Effector CD4-positive, alpha-beta T cell (primary cell): ENCODE data around the gene PDE3B.
"Not testable (repeated sequence)": the region's sequence is repeated elsewhere in the genome, so short reads cannot be mapped to it uniquely, and the experiment has no call there.

ENCODE experiments used
- DNase-seq: peaks from one replicate; pipeline ENCODE4 v3.0.0-alpha.2; 2020

PDE3B gene

GRCh38 chr11:14750911-14751310, 107.3 kb downstream of the PDE3B start:
- no peak for DNase-seq

- DNase-seq = no peak
Observed at GRCh38 chr11:14751975-14752407, 108.4 kb downstream of the PDE3B start.

- no peak for DNase-seq
Observed at GRCh38 chr11:14755140-14755539, 111.5 kb downstream of the PDE3B start.

GRCh38 chr11:14756349-14756748, 112.7 kb downstream of the PDE3B start:
- no peak for DNase-seq

GRCh38 chr11:14759300-14760012, 115.9 kb downstream of the PDE3B start:
- DNase-seq = not testable (repeated sequence)

GRCh38 chr11:14764179-14764578, 120.6 kb downstream of the PDE3B start:
- no peak for DNase-seq

- DNase-seq = peak; percentile 37
Observed at GRCh38 chr11:14764579-14765527, 121.2 kb downstream of the PDE3B start.

- no peak for DNase-seq
Observed at GRCh38 chr11:14766585-14766984, 123.0 kb downstream of the PDE3B start.

GRCh38 chr11:14768526-14769188, 125.1 kb downstream of the PDE3B start:
- DNase-seq = no peak

GRCh38 chr11:14773755-14774154, 130.2 kb downstream of the PDE3B start:
- DNase-seq = no peak

GRCh38 chr11:14774721-14775120, 131.1 kb downstream of the PDE3B start:
- DNase-seq = no peak

- no peak for DNase-seq
Observed at GRCh38 chr11:14775897-14776296, 132.3 kb downstream of the PDE3B start.

- DNase-seq = not testable (repeated sequence)
Observed at GRCh38 chr11:14778460-14778859, 134.9 kb downstream of the PDE3B start.

GRCh38 chr11:14783788-14784187, 140.2 kb downstream of the PDE3B start:
- no peak for DNase-seq

- DNase-seq = no peak
Observed at GRCh38 chr11:14784230-14784629, 140.6 kb downstream of the PDE3B start.

GRCh38 chr11:14789879-14790484, 146.4 kb downstream of the PDE3B start:
- DNase-seq = no peak

- no peak for DNase-seq
Observed at GRCh38 chr11:14793546-14793945, 149.9 kb downstream of the PDE3B start.

- DNase-seq = not testable (repeated sequence)
Observed at GRCh38 chr11:14796028-14796427, 152.4 kb downstream of the PDE3B start.

- no peak for DNase-seq
Observed at GRCh38 chr11:14803846-14804245, 160.2 kb downstream of the PDE3B start.

- DNase-seq = no peak
Observed at GRCh38 chr11:14809466-14809865, 165.9 kb downstream of the PDE3B start.

- no peak for DNase-seq
Observed at GRCh38 chr11:14812757-14813156, 169.2 kb downstream of the PDE3B start.

GRCh38 chr11:14813516-14813915, 169.9 kb downstream of the PDE3B start:
- DNase-seq = no peak

GRCh38 chr11:14818779-14819178, 175.2 kb downstream of the PDE3B start:
- no peak for DNase-seq
